Lower lobe of right lung (tissue), 2 donors: ENCODE measurements around the gene DDAH1. TPM values are rescaled to one million over a fixed set of nuclear protein-coding genes. Genes with fewer than 3 reads are reported as not detected.
A peak's percentile ranks its signal among the peaks of the same experiment; 100 is the strongest.

Experiments used
- ATAC-seq, 2 donors: fragments of 200-7000 bp; cut with Tn5 transposase; one replicate each; pipeline ENCODE4 v1.9.1; 2020 to 2022; ENCODE audit warnings: mild to moderate bottlenecking in 2 of 2, moderate library complexity in 2 of 2
- DNase-seq: peaks from one replicate; pipeline ENCODE4 v3.0.0-alpha.2; 2020
- H3K27ac ChIP-seq: fragments of 200-600 bp; one replicate; pipeline ENCODE4 v1.8.0; 2022
- H3K27me3 ChIP-seq: fragments of 200-600 bp; one replicate; pipeline ENCODE4 v1.8.0; 2022; ENCODE audit warnings: low read depth
- H3K36me3 ChIP-seq: fragments of 200-600 bp; one replicate; pipeline ENCODE4 v1.8.0; 2022; ENCODE audit warnings: mild to moderate bottlenecking
- H3K4me1 ChIP-seq: fragments of 200-600 bp; one replicate; pipeline ENCODE4 v1.8.0; 2022
- H3K4me3 ChIP-seq: fragments of 200-600 bp; one replicate; pipeline ENCODE4 v1.8.0; 2022; ENCODE audit warnings: mild to moderate bottlenecking
- H3K9me3 ChIP-seq: fragments of 200-600 bp; one replicate; pipeline ENCODE4 v1.8.0; 2022
- intact Hi-C: fragments of 100-400 bp; cut with DNase I; formaldehyde crosslinking; loops from one replicate; pipeline ENCODE4 v1.11.0; 2022
- total RNA-seq: library from RNA; stranded (reverse); fragmentation: NEBNext Ultra II Directional; extraction: Animal tissue kit (Norgen Biotek cat#: 25700); gene quantifications from one replicate; pipeline ENCODE4 v1.2.1, GENCODE V29; 2021
- TF ChIP-seq, protein P1 (sequence below): fragments of 200-600 bp; IDR thresholded peaks from one replicate; pipeline ENCODE4 v1.8.0; 2022; ENCODE audit warnings: antibody characterized with exemption, mild to moderate bottlenecking
- donor health status: DM: no; HTN: yes; CAD: no; lungs with severe emphysema.

Gene DDAH1
- total RNA-seq, 1 donor from 2014 or later: 48.4 TPM

DNA sequence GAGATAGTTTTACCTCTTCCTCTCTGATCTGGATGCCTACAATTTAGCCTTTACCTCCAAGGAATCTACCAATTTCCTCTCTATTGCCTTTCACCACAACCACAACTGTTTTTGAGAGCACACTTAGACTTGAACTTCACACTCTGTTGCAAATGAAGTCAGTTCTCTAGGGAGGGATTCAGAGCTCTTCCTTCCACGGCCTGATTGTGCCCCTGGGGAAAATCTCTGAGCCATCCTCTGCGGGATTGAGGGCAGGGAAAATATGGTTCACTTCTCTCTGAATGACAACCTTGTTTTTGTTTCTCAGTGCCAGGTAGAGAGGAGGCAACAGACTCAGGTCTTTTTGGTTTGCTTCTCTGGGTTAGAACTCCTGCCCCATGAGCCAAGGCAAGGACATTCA lies 153.1 kb downstream of the DDAH1 start:
- Histone ChIP-seq H3K4me3 (no peak overlapping the region), H3K36me3 (no peaks in the 10 kb centered on the region), H3K27ac (no peak overlapping the region), H3K27me3 (no peaks in the 10 kb centered on the region), H3K9me3 (no peaks in the 10 kb centered on the region), H3K4me1 (peaks cover 28% of the 10 kb centered on the region)
- TF ChIP-seq, protein P1, sequence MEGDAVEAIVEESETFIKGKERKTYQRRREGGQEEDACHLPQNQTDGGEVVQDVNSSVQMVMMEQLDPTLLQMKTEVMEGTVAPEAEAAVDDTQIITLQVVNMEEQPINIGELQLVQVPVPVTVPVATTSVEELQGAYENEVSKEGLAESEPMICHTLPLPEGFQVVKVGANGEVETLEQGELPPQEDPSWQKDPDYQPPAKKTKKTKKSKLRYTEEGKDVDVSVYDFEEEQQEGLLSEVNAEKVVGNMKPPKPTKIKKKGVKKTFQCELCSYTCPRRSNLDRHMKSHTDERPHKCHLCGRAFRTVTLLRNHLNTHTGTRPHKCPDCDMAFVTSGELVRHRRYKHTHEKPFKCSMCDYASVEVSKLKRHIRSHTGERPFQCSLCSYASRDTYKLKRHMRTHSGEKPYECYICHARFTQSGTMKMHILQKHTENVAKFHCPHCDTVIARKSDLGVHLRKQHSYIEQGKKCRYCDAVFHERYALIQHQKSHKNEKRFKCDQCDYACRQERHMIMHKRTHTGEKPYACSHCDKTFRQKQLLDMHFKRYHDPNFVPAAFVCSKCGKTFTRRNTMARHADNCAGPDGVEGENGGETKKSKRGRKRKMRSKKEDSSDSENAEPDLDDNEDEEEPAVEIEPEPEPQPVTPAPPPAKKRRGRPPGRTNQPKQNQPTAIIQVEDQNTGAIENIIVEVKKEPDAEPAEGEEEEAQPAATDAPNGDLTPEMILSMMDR: no peak
- no peak for ATAC-seq
- intact Hi-C loops: no loop called here
- DNase-seq: no peak

DNA sequence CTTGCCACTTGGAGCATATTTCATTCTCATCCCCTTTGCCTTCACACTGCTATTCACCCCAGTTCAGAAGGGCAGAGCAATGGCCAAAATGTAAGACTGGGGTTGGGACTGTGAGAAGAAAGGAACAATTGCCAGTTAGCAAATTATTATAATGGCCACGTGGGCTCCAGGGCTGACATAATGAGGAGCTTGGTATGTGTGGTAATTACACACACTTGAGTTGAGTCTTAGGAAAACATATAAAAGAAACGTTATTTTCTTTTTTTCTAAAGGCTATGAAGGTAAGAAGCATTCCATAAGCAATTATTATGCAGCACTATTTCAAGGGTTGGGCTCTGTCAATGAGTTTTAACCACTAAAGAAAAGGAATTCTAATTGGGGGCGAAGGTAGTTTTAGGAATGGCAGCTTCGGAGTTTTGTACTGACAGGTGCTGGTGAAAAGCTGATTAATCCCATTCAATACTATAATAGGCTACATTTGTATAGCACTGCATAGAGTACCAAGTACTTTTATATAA lies 156.1 kb downstream of the DDAH1 start:
- Histone ChIP-seq H3K9me3 (no peaks in the 10 kb centered on the region), H3K4me3 (no peak overlapping the region), H3K27me3 (no peaks in the 10 kb centered on the region), H3K27ac (no peak overlapping the region), H3K4me1 (peaks cover 11% of the 10 kb centered on the region), H3K36me3 (no peaks in the 10 kb centered on the region)
- TF ChIP-seq, protein P1: no peak
- intact Hi-C loops: loop anchor here (5.0 kb wide), 1 partner anchor 268 kb away; no protein-coding TSS in a partner anchor
- DNase-seq: no peak
- peak in 1 of 2 donors; percentile 34 for ATAC-seq

DNA sequence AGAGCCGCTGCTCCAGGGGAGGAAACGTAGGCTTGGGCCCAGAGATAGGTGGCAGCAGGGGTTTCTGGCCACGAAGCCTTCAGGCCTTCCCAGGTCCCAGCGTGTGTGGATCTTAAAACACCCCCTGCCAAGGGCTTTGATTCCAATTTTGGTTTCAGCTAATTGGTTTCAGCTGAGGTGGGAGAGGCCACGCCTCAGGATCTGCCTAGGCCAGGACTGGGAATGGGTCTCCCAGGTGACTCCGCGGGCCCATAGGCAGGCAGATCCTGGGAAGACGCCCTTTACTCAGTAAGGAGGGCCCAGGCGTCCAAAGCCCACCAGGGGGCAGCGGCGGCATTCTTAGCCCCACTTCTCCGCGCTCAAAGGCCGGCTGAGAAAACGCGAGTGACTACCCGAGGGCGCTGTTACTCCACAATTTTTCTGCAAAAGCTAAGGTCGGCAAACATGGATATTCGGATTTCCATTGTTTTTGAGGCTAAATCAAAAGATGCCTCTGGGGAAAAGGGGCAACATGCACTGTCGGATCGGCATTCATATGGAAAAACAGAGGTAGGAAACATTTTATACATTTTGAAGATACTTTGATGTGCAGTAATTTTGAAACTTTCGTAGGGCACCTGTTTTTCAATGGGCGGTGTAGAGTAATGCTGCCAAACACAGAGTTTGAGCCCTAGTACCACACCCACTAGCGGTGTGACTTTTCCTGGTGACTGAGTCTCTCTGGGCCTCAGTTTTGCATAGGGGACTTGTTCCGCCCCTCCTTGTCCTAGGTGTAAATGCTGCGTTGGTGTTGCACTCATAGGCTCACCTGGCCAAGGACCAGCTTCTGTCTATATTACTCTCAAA lies 156.7 kb downstream of the DDAH1 start:
- Histone ChIP-seq H3K36me3 (no peaks in the 10 kb centered on the region), H3K27me3 (no peaks in the 10 kb centered on the region), H3K4me1 (peaks cover 11% of the 10 kb centered on the region), H3K27ac (no peak overlapping the region), H3K4me3 (peak overlapping the region; percentile 8), H3K9me3 (no peaks in the 10 kb centered on the region)
- ATAC-seq (peak; percentile 95 to 98), DNase-seq (peak; percentile 87)
- intact Hi-C loops: loop anchor here (5.0 kb wide), 1 partner anchor 269 kb away; no protein-coding TSS in a partner anchor
- TF ChIP-seq, protein P1: peak; percentile 94

DNA sequence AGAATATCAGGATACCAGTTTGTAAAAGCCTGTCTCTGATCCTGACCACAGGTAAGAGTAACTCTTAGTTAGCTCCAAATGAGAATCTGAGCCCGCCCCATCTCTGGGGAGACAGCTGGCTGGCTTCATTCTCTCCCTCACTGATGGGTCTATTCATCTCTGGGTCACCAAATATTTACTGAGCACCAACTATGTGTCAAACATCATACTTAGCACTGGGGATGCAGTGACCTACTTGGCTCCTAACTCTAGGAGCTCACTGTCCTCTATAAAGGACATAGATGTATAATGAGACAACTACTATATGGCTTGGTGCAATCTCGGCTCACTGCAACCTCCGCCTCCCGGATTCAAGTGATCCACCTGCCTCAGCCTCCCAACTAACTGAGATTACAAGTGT lies 158.7 kb downstream of the DDAH1 start:
- no peak overlapping the region for H3K27ac ChIP-seq
- TF ChIP-seq, protein P1: no peak
- no peaks in the 10 kb centered on the region for H3K9me3 ChIP-seq
- H3K36me3 ChIP-seq: no peaks in the 10 kb centered on the region
- DNase-seq (no peak), ATAC-seq (no peak)
- peaks cover 11% of the 10 kb centered on the region for H3K4me1 ChIP-seq
- no peak overlapping the region for H3K4me3 ChIP-seq
- no peaks in the 10 kb centered on the region for H3K27me3 ChIP-seq
- intact Hi-C loops: loop anchor here (5.0 kb wide), 1 partner anchor 271 kb away; no protein-coding TSS in a partner anchor

DNA sequence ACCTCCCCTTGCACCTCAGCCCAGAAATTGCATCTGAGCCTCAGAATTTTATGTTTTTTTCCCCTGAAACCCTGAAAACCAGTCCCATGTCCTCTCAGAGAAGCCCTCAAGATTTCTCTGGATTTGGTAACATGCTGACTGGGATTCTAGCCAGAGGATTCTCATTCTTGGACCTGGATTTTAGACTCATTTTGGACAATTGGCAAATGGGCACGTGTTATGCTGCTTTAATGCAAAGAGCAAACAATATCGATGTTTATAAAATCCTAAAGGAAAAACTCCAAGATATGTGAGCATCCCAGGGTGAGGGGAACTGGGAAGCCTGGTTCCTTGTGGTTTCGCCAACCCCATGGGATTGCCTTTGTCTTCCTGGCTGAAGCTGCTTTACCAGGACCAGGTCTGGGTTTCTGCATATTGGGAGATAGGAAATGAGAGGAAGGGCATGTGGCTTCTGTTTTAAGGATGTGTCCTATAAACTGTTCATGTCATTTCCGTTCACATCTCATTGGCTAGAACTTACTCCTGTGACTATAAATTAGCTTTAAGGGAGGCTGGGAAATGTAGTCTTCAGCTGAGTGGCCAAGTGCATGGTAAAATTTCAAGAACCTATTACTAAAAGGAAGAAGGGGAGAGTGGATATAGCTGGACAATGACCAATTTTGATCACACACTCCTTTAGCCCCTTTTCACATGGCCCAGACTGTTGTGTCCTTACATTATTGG lies 161.4 kb downstream of the DDAH1 start:
- TF ChIP-seq, protein P1: no peak
- intact Hi-C loops: no loop called here
- Histone ChIP-seq H3K27ac (no peak overlapping the region), H3K9me3 (no peaks in the 10 kb centered on the region), H3K27me3 (no peaks in the 10 kb centered on the region), H3K36me3 (no peaks in the 10 kb centered on the region), H3K4me3 (no peak overlapping the region), H3K4me1 (peaks cover 11% of the 10 kb centered on the region)
- ATAC-seq: no peak
- DNase-seq: no peak
